CD4-positive, alpha-beta T cell treated with Interleukin-21 for 1 hour (primary cell): ENCODE results near the gene LRRC46.

ENCODE experiments used
- DNase-seq: peaks from one replicate; pipeline ENCODE4 v3.0.0-alpha.2; 2020

Gene LRRC46

DNA sequence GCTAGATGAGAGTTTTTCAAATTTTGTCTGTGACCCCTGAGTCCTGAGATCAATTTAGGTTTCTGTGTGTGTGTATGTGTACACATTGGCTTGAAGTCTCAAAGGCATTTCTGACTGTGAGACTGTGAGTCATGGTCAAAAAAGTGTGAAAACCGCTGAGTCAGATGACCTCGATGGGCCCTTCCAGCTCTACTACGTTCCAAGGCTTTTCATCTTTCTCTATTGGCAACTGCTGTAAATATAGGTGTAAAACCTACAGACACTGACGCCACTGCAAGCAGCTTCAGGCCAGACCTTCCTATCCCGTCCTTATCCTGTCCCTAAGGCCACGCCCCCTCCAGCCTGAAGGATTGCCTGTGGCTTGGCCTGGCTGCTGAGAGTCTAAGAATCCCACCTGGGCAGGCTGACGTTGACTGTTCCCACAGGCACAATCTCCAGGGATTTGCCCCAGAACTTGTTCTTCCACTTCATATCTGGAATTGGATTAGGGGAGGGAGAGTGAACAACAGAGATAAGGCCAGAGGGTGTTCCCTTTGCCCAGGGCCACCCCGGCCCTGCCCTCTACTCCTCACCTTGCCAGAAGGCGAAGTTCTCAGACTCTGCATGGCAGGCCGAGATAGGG lies 21.2 kb upstream of the LRRC46 start:
- DNase-seq: peak; percentile 48

DNA sequence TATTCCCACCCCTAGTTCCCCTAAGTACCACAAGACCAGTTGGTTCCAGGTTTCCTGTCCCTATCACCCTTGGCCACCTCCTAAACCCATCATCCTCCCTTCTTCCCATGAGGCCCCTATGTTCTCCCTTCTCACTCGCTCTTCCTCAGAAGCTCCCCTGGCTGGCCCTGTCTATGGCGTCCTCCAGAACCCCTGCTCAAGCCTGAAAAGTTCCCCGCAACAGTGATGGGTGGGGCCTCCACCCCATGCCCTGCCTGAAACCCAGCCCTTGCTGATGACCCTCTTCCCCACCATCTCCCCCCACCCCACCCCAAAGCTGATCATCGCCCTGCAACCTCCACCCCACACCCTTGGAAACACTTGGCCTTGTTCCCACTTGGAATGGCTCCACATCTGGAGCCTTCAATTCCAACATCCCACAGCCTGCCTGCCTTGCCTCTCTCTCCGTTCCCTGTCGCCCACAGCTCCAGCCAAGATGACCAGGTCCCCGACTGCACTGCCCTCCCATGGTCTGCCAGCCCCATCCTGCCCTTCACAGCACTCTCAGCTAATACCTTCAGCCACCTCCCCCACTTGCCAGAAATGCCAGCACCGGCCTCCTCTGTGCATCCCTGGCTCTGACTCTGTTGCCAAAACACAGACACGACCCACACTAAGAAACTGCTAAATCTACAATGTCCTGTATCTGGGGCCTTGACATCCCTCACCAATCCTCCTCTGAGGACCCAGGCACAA lies 20.4 kb upstream of the LRRC46 start:
- DNase-seq: no peak

DNA sequence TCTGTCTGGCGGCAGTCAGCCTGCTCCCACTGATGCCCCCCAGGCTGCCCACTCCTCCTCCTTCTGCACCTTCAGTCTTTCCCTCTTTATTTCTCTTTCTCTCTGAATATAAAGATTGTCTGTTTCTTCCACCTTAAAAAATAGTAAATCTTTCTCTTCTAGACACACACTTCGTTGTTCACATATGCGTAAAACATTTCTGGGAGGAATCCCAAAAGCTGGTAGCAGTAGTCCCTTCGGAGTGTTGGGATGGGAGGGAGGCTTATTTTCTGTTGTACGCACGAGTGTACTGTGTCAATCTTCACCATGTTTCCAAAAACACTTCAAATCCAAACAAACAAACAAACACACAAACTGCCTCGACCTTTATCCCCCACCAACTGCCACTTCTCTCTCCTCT lies 19.8 kb upstream of the LRRC46 start:
- DNase-seq: no peak

DNA sequence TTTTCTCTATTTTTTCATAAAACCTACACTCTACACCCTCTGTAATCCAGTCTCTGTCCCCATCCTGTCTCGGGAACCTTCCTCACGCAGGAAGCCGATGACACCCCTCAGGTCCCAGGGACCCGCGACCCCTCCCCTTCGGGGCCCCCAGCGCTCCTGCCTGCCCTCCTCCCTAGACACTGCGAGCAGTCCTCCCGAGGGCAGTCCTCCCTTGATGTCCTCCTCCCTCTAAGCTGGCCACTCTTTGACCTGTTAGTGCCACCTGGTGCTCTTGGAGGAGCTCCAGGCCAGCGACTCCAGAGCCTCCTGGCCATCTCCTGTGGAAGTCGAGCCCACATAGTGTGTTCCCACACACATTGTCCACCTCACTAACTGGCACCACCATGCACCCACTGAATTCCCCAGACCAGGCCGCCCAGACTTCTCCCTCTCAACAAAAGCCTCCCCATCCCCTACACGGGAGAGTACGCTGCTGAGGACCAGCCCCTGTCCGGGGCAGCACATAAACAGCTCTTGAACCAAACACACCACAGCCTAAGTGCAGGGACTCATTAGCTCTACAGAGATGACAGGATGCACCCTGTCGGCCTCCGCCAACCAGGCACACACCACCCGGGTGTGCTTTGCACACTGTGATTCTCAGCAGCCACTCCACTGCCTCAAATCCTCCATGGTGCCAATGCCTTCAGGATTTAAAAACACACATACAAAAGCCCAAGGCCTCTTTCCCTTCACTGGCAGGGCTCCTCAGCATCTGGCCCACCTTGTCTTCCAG lies 19.1 kb upstream of the LRRC46 start:
- DNase-seq: no peak

DNA sequence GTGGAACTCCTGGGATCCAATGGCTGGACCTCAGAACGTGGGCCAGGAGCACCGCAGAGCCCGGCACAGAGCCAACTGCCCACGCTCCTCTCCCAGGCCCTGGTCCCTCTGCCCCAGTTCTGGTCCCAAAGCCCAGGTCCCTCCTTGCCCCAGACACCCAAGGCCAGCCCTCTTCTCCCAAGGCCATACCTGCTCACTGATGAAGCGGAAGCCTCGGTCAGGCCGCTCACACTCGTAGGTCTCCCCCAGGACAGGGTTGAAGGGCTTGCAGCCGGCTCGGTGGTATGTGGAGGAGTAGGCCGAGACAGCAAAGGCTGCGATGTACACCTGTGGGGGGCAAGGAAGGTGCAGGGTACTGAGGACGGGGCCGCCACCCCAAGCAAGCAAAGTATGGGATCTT lies 18.4 kb upstream of the LRRC46 start:
- no peak for DNase-seq

DNA sequence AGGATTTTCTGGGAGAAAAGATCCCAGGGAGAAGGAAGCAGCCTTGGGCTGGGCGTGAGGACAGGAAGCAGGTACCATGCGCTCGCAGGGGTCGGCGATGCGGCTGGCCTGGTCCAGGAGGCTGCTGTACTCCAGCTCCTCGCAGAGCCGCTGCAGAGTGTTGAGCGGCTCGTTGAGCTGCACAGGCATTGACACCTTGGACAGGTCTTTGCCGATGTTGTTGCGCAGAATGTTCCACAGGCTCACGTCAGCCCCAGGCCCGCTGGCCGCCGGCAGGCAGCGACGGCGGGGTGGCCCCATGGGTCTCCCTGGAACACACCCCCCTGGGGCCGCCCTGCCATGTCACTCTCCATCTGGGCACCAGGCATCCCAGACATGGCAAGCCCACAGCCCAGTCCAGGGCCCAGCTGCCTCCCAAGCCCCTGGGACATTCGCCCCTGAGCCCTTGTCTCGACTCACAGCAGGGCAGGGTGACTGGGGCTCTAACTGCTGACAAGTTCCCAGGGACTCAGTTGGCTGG lies 17.9 kb upstream of the LRRC46 start:
- no peak for DNase-seq

DNA sequence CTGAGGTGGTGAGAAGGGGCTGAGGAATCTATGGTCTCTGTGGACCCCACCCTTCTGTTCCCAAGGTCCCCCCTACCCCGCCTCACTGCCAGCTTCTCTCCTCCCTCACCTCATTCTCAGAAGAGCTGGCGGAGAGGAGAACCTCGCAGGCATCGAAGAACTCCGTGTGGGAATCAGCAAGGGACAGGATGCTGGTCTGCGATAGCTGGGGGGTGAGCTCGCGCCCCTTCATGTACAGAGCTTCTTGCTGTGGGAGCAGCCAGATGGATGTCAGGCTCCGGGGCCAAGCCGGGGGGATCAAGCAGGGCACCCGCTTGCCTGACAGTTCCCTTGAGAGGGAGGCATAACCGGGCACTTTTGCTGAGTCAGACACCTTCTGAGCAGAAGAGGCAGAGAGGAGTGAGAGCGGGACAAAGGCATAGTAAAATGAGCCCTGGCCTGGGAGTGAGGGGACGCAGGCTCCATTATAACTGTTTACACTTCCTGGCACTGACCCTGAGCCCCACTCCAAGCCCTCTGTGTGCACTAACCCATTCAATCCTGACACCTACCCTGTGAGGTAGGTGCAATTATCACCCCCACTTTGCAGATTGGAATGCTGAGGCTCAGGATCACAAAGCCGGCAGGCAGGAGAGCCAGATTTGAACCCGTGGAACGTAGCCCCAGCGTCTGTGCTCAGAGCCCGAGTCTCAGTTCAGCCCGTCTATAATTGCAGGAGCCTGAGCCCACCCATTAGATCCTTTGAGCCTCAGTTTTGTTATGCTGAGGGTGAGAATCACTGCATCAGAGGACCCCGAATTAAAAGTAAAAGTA lies 16.2 kb upstream of the LRRC46 start:
- no peak for DNase-seq

DNA sequence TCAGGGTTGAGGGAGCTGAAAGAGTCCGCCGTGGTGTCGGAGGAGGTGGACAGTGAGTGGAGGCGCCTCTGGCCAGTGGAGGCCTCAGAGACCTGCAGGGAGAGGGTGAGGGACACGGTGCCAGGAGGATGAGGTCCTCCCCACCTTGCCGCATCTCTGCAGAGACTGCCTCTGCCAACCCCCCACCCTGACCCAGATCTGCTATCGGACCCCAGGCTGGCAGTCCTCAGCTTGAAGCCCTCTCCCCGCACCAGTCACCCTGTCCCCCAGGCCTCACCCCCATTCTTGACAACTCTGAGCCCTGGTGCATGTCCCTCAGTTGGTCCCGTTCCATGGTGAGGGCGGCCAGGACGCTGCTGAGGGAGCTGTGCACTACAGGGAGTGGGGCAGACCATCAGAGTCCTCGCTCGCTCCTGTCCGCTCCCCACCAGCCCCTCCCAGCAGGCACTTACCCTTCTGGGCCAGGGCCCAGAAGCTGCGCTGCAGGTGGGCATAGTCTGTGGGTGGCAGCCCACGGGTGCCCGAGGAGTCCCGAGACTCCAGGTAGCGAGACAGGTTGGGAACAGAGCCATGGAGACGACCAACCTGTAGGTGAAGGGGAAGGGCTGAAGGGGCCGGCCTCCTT lies 15.2 kb upstream of the LRRC46 start:
- DNase-seq: no peak

DNA sequence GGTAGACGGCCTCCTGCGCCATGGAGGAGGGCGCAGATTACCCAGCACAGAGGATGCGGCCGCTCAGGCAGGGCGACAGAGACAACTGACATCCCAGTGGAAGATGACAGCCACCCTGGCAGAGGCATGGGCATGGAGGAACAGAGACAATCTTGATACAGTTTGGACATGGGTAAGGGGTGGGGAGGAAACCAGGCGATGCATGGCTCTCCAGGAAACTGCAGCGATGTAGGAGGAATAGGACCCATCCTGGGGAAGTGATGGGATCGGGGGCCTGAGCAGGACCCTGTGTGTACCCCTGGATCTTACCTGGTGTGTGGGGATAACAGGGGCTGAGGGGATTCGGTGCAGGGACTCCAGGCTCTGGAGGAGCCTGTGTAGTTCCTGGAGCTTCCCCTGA lies 14.5 kb upstream of the LRRC46 start:
- DNase-seq: no peak

DNA sequence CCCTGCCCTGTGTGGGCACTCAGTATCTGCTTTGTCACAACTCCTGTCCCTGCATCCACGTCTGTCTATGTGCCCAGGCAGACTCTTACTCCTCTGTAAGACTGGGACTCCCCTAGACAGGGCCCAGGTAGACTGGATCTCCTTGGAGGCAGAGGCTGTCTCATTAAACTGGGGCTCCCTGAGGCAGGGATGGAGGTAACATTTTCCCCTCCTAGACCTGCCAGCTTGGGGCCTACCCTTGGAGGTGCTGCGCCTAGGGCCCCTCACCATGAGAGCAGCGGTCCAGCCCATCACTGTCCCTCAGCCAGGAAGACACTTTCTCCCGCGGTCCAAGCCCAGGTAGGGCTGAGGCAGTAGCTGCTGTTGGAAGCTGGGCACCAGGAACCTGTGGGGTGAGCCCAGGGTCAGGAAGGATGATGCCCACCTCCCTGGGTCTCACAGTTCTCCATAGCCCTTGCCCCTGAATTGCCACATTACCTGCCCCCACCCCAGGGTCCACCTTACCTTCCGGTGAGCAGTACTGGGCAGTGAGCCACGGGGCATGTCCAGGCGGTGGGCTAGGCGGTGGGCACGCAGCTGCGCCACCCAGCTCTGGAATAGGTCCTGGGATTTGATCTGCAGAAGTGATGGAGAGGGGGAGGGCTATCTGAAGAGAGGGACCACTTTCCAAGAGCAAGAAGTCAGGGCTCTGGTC lies 13.3 kb upstream of the LRRC46 start:
- DNase-seq: no peak

DNA sequence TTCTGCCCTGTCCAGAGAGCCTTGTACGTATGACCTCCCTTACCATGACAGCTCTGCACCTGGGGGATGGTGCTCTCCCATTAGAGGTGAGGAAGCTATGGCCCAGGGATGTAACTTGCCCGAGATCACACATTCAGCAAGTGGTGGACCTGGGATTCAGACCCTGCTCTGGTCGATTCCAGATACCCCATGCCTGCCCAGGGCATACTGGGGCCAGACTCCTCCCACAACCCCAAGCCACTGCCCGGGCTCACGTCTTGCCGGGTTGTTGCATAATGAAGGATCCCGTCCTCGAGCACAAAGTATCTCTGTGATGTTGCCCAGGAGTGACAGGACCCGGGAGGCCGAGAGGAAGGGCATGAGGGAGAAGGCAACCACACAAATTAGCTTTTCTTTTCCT lies 12.0 kb upstream of the LRRC46 start:
- DNase-seq: no peak

DNA sequence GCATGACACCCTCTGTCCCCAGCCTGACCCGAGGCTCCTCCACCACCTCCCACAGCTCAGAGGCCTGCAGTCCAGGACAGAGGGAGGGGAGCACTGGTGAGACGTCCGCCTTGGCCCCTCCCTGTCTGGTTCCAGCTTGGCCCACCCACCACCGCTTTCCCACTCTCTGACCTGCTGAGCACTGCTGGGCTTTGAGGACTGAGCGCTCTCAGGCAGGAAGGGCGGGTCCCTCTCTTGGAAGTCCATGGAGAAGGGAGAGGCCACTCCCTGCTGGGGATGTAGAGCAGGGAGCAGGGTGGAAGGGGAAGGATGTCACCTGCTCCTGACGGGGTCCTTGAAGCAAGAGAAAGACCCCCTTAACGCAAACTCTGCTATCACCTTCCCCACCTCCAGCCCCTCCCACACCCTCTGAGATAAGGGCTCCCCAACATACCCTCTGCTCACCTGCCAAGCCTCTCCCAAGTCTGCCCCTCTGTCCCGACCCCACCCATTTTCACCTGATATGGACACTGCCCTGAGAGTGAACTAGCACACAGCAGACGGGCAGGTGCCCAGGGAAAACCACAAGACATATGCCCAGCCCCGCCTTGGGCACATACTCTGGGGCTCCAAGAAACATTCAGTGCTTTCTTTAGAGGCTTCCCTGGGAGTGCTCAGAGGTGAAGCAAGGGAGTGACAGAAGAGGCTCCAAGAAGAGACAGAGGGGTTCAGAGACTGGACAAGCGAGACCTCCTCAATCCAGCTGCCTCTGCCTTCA lies 11.3 kb upstream of the LRRC46 start:
- no peak for DNase-seq

DNA sequence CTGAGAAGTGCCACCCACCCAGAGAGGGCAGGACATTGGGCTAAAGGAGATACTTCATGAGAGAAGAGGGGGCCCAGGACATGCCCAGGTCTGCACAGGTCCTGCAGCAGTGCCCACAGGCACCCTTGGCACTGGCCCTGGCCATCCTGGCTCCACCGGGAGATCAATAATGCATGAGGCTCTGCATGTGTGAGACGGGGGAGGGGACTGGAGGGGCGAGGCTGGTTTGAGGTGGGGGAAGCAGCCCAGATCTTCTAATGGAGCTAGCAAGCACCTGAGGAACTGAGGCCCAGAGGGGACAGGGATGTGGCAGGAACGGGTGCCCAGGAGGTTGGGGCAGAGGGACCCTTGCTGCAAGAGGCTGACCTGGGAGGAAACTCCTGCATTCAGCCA lies 10.4 kb upstream of the LRRC46 start:
- DNase-seq: no peak

DNA sequence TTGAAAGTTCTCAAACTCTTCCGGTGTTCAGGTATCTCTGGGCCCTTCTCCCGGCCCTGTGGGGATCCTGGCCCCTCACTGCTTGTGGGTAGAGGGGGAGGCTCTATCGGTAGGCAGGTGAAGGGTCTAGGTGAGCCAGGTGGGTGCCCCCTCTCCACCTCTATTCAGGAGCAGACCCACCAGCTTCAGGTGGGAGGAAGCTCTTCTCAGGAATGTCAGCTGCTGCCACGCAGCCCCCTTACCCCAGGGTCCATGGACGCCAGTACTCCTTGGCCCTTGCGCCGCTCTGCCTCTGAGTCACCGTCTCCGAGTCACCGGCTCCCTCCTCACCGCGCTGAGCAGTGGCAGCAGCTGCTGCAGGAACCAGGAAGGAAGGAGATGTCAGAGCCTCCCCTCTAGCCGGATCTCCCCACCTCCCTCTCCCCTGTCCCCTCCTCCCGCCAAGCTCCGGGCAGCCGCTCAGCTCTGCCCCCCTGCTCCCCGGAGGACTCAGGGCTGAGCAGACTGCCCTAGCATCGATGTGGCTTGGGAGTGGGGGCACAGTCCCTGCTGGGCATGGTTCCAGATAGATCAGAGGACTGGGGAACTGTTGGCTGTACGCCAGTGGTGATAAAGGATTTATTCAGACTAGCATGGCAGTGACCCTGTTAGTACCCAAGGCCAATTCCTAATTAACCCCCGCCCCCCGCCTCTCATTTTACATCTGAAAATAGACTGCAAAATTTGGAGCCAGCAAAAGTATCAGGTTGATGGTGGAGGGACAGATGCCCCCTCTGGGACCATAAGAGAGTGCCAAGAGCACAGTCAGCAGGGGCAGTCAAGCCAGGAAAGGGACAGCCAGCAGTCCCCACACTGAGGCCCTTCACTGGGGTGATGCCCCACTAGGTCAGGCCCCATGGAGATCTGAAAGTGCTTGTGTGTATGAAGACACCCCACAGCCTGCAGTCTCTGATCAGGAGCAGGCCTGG lies 9.8 kb upstream of the LRRC46 start, which contains the start of gene OSBPL7:
TSS of gene OSBPL7 (minus strand) at position 371 of the 968 bp plus-strand sequence. CDS start 1,516 bp downstream, outside the sequence.
- peak; percentile 87 for DNase-seq

DNA sequence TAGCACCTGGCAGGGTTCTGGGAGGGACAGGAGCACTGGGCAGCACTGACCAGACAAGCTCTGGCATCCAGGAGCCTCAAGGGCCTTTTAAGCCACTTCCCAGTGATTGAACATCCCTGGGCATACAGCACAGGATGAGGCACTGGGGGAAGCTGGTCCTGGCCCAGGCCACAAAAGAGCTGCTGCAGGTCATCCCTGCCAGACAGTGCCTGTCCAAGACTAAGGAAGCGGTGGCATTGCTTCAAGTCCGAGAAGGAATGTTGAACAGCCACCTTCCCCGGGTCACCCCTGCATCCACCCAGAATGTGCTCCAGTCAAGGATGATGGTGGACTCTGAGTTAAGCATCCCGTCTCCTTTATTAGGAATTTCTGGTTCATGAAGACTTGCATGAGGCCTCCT lies 8.7 kb upstream of the LRRC46 start:
- no peak for DNase-seq

DNA sequence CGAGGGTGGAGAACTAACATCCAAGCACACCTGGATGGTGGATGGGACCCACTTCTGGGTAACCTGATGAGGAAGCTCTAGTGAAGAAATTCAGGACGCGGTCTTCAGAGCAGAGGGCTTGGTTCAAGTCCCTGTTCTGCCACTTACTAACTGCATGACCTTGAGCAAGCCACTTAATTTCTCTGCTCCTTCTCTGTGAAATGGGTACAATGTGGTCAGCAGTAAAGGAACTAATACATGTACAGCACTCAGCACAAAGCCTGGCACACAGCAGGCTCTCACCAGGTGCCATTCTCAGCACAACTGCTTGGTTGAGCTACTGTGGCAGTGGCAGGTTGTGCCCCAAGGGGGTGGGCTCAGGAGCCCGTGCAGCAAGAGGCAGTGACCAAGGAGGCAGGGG lies 8.0 kb upstream of the LRRC46 start:
- no peak for DNase-seq

DNA sequence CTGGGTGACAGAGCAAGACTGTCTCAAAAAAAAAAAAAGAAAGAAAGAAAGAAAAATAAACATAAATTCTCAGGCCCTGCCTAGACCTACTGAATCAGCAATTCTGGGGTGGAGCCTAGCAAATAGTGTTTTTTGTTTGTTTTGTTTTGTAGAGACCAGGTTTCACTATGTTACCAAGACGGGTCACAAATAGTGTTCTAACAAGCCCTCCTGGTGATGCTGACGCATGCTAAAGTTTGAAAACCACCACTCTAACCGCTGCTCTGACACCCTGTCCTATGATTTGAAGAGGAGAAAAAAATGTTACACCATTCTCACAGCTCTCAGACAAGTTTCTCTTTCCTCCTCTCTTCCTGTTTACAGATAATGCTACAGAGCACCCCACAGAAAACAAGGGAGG lies 1.6 kb upstream of the LRRC46 start:
- peak; percentile 92 for DNase-seq

DNA sequence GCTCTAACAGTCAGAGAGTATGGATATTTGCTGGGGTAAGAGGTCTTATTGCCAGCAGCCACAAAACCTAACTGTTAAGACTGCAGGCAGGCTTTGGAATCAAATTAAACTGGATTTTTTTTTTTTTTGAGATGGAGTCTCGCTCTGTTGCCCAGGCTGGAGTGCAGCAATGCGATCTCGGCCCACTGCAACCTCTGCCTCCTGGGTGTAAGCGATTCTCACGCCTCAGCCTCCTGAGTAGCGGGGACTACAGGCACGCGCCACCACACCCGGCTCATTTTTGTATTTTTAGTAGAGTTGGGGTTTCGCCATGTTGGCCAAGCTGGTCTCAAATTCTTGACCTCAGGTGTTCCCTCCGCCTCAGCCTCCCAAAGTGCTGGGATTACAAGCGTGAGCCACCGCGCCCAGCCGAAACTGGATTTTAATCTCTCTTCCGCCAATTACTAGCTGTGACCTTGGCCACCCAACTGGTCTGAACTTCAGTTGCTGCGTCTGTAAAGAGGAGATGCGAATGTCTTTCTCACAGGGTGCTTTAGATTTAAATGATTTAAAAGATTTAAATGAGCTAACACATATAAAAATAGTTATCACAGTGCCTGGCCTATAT lies 971 bp upstream of the LRRC46 start:
- DNase-seq: no peak

DNA sequence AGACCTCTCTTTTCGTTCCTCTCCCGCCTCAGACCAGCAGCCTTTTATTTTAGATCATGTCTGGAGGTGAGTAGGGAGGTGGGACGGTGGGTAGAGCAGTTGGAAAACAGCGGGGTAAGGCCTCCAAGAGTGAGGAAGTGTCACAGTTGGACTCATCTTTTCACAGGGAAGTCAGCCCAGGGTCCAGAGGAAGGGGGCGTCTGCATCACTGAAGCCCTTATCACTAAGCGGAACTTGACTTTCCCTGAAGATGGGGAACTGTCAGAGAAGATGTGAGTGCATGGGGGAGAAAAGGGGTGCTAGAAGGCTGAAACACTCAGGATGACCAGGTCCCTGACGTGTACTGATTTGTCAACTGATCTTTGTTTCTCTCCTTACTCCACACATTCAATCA lies 461 bp downstream of the LRRC46 start:
- no peak for DNase-seq
